CD4-positive, alpha-beta T cell treated with Interleukin-4 for 1 hour (primary cell): ENCODE measurements around the gene TMEM207.
"Not testable (repeated sequence)": the region's sequence is repeated elsewhere in the genome, so short reads cannot be mapped to it uniquely, and the experiment has no call there.

Experiments
- DNase-seq, 2 donors: peaks; one replicate each; pipeline ENCODE4 v3.0.0-alpha.2; 2020 to 2022

TMEM207 gene

DNA sequence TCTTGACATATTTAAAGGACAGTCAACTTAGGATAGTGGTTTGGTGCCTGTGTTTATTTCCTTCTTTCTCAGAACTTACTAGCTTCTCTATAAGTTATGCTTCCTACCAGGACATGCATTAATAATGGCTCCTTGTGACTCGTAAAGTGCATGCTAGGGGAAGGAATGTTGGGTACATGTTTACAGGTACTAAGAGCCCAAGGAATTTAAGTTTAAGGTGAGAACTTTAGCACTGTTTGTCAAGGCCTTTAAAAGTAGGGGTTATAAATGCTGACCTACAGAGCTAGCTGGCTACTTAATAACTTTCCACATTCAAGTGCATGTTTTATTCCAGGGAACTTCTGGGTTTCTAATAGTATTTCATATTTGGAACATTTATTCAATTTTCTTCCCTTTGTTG, at the start of gene TMEM207:
Gene TMEM207, minus strand, starts transcription at position 101 of the 400 bp plus-strand sequence. Its CDS starts 92 bp downstream, at position 9.
- no peak for DNase-seq

DNA sequence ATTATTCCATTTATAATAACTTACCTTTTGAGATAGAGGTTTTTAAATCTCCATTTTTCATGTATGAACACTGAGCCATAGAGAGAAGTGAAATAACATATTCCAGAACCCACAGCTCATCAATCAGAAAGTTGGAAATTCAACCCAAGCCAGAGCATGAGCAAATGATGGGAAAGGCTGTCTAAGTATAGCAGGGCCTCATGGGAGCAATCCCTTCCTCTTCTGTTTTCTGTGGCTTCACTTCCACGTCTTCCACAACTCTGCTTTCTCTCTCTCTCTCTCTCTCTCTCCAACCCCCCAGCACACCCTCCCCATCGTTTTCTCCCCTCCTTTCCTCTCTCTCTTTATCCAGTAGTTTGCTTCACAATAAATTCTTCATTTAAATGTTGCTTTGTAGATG, 49.4 kb upstream of the TMEM207 start:
- DNase-seq: no peak

DNA sequence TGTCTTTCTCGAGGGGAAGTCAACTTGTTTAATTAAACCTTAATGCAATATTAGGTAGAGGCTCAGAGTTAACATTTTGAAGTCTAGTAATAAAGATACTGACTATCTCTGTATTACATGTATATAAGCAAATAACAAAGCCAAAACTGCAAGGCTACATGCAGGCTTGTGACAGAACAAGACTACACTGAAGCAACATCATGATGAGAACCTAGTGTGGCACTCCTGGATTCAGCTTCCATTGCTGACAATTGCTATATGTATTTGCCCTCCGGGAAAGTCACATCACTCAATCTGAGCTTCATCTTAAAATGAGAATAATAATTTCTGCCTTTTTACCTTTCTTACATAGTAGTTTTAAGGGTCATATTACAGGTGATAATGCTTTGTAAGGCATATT, 48.6 kb upstream of the TMEM207 start:
- DNase-seq: no peak

DNA sequence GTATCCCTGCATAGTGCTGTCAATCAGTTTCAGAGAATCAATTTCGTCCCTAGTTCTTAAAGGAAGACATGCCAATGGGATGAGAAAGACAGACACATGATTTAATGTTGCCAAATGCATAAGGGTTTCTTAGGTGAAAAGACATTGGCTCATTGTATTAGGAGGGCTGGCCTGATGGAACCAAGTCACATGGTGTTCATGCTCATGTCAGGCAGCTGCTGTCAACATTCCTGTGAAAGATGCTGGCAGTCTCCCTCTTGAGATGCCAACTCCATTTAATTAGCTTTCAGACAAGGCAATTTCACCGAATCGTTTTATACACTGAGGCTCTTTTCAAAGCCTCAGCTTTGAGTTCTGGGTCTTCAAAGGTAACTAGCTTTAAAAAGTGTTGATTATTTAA, 48.1 kb upstream of the TMEM207 start:
- no peak for DNase-seq

DNA sequence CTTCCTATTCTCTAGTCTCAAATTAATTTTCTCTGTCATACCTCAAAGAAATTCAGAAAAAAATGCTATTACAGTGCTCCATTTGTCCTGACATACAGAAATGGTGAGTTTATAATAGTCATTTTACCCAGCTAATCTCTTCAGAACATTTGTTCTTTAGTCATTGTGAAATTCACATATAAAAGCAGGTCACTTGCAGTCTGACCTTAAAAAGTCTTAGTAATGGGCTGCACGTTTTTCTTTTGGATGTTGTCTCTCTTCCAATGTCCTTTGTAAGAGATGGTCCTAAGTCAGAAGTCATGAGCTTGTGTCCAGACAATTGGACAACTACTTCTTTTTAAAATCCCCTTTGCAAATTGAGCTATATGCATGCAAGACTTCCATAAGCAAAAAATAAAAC, 47.2 kb upstream of the TMEM207 start:
- no peak for DNase-seq

DNA sequence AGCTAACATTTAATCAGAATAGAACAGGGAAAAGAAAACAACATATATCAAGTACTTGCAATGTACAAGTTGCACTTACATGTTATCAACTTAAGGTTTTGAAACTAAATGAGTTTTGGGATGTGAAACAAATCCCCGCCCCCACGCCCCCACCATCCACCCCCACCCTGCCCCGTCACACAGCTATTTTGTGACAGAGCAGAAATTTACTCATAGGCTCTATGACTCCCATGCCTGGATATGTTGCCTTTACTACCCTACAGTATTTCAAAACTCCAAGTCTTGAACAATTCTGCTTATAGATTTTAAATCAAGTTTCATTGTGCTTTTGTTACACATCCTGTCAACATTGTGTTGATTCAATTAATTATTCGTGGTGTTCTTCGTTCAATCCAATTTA, 46.1 kb upstream of the TMEM207 start:
- DNase-seq: no peak

DNA sequence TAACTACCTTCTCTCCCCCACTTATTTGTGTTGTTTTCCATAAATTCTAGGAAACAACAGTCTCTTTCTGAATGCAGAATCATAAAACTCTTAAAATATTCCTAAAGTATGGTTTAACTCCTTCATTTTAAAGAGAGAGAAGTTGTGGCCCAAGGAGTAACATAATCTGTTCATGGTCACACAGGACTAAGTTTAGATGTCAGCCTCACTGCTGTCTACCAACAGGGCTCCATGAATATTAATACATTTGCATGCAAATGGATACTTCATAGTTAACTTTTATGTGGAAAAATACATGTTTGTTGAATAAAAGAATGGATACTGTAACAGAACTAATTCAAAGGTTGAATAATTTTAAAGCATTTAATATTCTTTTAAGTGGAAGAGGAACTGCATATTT, 45.7 kb upstream of the TMEM207 start:
- DNase-seq: no peak

DNA sequence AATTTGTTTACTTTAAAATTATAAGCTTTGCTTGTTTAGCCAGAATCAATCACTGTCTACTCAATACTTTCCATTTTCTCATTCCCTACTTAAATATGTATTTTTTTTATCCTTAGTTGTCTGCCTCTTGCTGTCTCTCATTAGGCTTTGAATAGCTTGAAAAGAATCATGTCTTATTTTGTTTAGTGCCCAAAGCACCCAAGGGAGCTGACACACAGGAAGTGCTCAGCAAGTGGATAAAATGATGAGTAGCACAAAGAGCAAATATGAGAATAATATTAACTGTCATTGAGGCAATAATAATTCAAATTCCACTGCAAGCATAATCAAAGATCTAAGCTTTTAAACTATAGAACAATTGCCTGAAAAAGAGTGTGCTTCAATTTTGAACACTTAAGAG, 45.2 kb upstream of the TMEM207 start:
- no peak for DNase-seq

DNA sequence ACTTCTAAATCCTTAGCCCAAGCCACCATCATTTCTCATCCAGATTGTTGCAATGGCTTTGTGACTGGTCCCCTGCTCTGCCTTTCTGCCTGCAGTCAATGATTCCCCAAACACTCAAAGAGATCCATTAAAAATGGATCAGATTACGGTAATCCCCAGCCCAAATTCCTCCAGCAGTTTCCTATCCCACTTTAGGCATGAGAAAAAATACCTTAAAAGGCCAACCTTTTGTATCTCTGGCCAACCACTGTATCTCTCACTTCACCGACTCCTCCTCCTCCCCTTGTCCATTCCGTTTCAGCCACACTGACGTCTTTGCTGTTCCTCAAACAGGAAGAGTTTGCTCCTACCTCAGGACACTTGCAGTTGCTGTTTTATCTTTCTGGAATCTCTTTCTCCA, 43.3 kb upstream of the TMEM207 start:
- DNase-seq: no peak

DNA sequence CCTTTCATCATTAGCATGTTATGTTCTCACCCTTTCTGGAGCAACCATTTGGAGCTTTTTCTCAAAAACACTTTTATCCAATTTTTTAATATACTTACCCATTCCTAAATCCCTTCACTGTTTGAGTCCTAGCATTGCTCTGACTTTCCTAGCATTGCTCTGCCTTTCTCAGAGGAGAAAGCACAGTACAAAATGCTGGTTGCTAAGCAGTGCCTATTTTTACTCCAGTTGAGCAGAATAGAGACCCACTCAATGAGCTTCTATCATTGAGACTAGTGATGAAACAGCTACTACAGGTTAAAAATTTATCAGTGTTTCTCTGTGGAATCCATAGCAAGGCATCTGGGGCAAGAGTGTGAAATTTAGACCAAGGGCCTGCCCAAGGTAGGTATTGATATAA, 42.4 kb upstream of the TMEM207 start:
- no peak for DNase-seq

DNA sequence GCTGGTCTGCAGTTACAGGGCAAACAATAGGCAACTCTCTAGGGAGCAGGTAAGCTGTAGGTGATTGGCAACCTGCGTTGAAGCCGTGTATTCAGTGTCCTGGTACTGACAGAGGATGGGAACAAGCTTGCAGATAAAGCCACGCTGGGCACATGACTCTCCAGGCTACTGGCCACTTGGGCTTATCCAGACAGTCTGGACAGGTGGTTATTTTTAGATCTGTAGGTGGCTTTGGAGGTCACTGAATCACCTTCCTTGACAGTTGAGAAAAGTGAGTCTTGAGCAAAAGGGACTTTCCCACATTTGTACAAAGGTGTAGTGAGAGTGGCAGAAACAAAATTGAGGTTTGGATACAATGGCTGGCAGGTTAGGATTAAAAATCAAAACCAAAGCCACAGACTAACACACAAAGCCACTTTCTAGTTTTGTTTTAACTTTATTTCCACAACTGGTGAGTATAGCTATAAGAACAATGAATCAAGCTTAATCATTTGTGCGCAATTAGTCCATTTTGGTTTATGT, 41.9 kb upstream of the TMEM207 start:
- DNase-seq: no peak

DNA sequence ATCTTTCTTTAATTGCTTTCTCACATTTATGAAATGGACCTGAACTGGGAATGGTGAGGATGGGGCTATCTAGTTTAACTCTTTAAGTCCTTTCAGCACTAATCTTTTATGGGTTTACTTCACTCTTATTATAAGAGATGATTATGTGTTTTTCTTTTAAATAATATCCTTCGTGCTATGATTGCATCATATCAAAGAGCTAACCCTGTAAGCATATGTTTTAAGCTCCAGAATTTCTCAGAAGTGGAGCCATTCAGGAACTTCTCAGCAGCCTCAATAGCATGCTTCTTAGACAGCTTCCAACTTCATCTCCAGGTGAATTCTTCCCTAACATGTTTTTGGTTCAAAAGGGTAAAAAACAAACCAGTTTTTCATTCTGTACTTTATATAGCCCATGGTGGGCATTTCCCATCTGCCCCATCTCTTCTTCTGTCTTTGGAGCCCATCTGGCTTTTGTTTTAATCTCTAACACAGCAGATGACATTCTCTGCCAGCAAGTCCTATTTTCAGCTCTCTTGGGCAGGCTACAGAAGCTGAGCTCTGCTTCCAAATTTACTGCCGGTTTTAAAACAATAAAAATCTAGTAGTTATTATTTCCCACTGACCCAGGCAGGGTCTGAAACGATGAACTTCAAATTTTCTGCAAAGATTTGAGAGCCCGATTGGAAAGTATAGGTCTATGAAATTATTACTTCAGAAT, 37.4 kb upstream of the TMEM207 start:
- DNase-seq: no peak

DNA sequence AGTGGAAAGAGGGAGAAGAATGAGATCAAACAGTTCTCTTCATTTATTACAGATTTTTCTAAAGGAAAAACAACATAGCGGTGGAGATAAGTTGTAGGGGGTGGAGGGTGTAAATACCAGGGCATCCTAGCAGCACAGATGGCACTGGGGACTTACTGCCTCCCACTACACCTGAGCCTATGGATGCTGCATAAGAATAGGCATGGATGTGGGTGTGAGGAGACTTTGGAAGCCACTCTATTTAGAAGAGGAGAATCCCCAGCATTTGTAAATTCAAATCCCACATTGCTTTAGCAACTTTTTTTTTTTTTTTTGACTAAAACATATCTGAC, 36.8 kb upstream of the TMEM207 start:
- DNase-seq: no peak

DNA sequence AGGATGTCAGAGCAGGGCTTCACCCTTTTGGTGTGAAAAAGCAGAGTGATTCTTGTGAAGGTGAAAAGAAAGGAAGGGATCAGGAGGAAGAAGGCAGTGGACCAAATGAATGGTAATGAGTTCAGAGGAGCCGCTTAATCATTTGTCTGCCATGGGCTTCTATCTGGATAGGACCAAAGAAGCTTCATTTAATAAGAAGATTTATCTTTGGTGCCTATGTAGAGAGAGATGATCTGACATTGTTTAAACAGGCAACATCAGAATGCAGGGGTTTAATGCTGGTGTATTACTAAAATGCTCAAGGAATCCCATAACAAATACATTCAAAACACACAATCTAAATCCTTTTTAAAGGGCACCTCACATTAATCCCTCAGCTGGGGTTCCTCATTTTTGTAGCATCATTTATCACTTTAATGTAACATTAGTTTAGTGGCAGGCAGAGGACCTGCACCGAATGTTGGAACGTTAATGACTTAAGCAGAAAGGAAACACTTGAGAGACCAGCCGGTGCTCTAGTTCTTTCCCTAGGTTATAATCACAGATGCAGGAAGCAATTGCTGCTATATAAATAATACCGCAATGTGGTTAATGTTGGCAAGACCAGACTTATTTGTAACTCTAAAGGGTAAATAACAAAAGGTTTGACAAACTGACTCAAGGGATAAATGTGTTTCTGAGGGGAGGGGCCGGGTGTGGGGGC, 36.3 kb upstream of the TMEM207 start:
- DNase-seq: no peak

DNA sequence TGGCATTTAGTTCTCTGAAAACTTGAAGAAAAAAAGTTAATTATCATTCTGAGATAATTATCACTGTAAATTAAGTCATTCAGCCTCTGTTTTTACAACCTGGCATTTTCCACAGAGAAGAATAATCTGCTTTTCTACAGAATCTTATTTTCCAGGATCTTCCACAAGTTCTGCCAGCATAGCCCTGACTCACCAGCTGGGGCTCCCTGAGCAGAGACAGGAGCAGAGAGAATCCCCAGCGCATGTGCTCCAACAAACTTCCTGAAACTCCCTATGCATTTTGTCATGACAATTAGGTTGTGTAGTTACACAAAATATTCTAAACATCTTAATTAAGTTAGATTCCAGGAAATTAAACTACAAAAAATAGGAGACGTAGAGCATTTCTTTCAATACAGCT, 32.1 kb upstream of the TMEM207 start:
- no peak for DNase-seq

DNA sequence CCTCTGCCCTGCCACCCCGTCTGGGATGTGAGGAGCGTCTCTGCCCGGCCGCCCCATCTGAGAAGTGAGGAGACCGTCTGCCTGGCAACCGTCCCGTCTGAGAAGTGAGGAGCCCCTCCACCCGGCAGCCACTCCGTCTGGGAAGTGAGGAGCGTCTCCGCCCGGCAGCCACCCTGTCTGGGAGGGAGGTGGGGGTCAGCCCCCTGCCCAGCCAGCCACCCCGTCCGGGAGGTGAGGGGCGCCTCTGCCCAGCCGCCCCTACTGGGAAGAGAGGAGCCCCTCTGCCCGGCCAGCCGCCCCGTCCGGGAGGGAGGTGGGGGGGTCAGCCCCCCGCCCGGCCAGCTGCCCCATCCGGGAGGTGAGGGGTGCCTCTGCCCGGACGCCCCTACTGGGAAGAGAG, 23.6 kb upstream of the TMEM207 start:
- DNase-seq: not testable (repeated sequence)

DNA sequence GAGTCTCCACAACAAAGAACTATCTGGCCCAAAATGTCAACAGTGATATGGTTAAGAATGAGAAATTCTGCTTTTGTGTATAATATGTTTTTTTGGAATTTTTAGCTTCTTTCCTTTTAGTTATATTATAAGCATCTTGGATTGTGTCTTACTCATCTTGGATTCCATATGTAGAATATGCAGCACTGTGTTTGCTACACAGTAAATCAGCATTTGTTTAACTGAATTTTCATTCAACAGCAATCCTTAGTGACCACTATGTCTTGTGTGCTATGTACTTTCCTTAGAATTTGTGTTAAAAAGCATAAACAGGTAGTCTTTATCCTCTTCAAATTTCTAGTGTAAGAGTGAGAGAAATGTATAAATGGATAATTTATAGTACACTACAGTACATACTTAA, 18.2 kb upstream of the TMEM207 start:
- DNase-seq: no peak

DNA sequence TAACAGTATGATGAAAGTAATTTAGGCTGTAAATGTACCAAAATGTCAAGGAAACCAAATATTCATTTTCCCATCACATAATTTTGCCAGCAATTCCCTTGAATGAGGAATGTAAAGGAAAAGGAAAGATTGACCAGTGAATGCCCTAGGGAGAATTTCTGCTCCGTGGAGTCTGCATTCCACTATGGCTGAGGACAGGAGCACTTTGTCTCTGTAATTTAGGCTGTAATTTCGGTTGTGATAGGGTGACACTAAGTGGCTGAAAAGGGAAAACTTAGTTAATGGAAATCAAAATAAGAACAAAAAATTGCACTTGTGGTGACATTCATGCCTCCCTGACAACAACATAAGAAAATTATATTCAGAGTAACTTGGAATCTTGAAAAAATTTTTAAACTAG, 8.3 kb upstream of the TMEM207 start:
- DNase-seq: no peak

DNA sequence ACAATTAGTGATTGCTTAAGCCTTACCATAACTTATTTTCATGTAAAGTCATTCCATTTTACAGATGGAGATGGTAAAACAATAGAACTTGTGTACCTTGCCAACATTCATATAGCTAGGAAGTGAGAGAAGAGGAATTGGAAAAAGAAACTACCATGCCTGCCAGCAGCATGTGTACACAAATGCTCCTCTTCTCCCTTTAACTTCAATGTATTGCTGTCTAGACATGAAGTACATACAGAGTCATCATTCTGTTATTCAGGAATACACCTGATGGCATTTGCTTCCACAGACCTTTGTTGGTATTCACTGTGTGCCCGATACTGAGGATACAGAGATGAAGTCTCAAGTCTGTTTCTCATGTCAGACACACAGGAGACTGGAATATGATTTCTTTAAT, 7.1 kb upstream of the TMEM207 start:
- DNase-seq: no peak

DNA sequence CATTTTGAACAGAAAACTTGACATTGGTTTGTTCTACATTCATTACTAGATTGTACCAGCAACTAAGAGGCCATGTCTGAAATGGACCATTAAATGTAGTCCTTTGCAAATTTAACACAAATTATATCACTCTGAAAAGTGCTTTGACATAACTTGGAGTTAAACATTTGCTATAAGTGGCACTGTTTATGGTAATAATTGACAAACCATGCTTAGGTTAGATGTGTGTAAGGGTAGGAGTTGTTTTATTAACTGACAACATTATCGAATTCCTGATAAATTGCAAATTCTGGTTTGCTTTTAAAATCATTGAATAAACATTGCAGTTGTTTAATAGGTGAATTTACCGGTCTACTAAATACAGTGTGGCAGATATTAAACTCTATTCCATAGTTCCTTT, 6.1 kb upstream of the TMEM207 start:
- no peak for DNase-seq

DNA sequence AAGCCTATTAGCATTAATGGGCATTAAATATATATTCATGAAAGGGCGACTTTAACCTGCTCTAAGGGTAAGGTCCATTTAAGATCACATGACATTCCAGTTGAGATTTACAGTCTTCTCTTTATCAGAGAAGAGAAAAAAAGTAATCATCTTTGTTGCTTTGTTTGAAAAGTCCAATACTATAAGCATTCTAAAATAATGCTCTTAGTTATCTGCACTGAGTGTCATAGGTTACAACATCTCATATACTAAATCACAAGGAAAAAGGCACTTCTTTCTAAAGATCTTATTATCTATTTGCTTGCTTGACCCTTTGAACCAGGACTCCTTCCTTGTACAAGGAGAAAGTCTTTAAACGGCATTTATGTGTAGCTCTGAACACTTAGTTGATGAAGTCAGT, 1.4 kb downstream of the TMEM207 start:
- DNase-seq: no peak

DNA sequence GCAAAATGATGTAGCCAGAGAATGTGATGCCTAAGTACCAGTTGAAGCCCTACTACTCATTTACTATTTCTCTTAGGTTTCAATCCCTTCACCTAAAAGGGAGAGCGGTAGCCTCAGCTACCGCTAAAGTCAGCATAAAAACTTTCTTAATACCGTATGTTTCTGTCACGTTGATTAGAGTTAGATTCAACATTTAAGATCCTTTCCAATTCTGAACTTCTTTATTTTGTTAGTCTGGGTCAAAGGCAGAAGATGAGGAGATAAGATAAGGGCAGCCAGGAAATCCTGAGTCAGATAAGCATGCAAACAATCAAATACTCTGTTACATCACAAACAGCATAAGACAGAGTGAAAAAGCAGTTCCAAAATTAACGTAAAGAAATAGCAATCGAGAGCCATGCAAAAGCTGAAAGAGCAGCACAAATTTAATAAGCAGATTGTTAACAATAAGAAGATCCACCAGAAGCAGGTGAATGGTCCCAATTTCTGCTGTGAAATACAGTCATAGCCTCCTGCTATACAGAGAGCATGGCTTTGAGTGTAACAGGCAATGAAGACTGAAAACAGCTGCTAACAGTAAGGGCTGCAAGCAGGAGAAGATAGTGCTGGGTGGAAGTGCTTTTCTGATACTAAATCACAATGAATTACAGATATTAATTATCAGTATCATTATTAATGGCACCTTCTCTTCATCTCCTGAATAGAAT, 3.0 kb downstream of the TMEM207 start:
- DNase-seq: peak in 1 of 2 donors; percentile 11

DNA sequence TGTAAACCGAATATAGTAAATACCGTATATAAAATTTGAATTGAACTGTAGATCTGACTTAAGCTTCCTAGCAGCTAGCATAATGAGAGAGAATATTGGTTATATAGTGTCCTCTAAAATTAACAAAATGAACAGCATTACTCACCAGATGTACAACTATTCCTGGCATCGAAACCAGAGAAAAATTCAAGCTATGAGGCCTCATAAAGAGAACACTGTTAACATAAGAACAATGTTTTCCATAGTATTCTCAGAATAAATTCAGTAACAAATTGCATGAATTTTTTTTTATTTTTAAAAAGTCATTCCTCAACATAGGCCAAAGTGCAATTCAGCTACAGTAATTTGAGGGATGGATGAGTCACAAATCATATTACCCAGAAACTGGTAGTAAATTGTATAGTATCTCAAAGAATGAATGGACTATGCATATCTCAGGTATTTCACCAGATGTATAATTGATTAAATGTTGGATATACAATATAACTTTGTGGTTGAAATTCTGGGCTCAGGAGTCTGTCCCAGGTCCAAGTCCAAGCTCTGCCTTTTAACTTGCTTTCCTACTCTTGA, 5.0 kb downstream of the TMEM207 start:
- DNase-seq: no peak

DNA sequence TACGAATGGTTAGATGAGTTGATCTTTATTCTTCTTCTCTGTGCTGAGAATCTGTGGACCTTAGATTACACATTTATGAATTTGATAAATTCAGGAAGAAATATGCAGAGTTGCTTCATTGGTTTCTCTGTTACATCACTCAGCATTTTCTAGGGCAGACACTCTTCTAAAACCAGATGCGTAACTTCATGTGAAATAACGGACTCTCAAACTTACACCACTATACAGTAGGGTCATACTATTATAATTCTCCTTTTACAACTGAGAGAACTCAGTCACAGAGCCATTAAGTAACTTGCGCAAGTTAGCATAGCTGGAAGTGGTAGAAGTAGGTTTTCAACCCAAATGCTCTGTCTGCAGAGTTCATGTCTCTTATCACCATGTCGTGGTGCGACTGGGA, 5.7 kb downstream of the TMEM207 start:
- no peak for DNase-seq
